ENCODE measurements around the gene C3orf22.
A peak's percentile ranks its signal among the peaks of the same experiment; 100 is the strongest.

Gene C3orf22

DNA sequence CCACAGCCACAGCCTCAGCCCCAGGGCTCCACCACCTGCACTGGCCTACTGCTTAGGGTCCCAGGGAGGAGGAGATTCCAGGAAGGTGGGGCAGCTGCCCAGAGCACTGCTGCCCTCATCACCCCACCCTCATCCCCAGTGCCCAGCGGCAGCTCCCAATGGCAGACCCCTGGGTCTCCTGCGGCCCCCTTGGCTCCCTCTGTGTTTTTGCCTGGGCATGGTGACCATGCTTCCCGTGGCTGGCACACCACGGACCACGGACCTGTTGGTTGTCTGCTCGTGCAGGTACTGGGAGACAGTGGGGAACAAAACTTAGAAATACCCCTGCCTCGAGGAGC is 32.1 kb downstream of the C3orf22 start:
- no peak for DNase-seq

DNA sequence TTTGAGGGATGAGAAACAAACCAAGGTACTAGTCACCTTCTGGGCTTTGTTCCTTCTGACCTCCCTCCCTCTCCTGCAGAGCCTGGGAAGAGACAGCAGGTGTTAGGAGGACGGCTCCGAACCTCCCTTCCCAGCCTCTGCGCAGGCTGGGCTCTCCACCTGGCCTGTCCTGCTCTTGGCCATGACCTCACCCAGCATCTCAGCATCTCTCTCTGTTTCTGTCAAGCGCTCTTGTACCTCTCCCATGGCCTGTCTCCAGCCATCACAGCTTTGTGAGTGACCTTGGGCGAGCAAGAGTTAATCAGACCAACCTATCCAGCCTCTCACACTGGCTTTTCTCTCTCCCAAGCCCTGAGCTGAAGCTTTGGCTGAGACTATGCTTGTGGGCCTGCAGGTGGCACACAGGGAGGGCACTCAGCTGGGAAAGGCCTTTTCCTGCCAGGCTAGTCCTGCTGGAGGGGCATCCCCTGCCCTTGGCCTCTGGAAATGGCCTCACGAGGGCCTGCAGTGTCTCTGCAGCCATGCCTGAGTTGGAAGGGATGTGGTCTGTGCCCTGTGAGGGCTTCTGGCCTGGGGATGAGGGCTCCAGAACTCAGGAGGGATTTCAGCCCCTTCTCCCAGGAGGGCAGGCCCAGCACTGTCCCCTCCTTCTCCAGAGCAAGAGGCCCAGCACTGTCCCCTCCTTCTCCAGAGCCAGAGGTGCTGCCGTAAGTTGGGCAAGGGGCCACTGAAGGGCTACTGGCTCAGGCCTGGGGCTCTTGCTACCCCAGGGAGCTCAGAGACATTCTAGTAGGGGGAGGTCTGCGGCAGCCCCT is 32.7 kb downstream of the C3orf22 start:
- no peak for DNase-seq

DNA sequence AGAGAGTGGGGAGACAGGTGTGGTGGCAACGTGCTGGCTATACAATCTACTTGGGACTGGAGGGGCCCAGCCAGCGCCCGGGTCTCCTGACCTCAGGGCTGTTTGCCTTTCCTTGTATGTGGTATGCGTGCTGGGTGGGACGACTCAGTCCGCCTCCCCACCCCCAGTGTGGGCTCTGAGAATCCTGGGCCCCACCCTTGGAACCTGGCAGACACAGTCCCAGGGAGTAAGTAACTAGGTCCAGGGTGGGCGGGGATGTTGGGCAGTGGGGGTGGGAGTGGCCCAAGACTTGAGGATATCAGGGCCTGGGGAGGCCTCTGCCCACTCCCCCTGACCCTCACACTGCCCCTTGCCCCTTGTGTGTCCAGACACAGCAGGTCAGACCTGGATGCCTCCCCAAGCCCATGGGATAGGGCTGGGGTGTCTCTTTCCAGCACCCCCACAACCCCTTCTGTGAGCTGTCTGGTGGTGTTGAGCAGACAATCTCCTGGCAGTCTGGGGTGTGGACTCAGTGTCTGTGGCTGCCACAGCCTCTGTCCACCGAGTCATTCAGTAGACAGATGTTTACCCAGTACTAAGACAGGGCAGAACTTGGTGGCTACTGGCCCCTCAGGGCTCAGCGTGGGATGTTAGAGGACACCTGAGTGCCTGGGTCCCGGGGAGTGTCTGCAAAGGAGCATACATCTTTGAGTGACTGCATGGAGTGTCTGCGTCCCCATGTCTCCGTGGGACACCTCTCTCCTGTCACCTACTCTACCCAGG is 33.5 kb downstream of the C3orf22 start:
- no peak for DNase-seq

DNA sequence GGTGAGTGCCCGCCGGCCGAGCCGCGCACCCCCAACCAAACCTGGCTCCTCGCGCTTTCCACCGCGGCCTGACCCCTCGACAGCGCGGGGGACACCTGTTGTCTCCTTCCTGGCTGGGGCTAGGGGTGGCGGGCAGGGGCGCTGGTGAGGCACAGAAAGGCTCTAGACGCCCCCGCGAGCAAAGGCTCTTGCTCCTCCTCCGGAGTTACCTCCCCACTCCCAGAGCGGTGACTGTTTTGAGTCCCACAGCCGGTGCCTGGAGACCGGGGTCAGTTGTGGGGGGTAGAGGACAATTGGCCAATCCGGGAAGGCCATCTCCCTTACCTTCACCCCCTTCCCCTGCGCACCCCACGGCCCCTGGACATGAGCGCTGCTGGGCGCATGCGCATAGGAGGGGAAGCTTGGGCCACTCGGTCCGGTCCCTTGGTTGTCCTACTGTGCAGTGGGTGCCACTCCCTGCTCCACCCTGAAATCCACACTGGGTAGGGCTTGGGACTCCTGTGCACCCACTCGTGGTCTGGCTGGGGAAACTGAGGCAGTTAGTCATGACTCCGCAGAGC is 34.2 kb downstream of the C3orf22 start:
- no peak for DNase-seq

DNA sequence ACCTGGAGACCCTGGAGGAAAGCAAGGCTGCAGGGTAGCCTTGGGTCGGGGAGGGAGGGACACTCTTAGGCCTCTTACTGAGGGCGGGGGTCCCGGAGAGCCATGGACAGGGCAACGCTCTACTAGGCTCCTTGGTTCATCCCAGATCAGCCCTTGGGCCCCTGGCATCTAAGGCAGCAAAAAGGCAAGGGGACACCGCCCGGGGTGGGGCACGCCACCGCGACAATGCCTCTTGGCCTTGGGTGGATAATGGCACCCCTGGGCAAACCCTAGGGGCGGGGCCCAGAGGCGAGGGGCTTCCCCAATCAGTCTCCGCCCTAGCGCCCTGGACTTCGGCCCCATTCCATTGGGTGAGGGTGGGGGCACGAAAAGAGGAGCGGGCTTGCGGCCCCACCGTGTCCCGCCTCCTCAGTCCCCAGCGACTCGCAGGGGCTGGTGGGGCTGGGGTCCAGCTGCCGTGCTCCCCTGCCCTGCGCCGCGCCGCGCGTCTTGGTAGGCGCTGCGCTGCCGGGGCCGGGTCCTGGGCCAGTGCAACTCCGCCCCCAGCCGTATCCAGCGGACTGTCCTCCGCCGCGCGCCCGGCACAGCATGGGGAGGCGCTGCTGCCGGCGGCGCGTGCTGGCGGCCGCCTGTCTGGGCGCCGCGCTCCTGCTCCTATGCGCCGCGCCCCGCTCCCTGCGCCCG is 34.8 kb downstream of the C3orf22 start, which contains the start of gene CHST13:
Gene CHST13, plus strand, starts transcription at position 411 of the 684 bp plus-strand sequence. Its CDS starts 178 bp downstream, at position 589.
- DNase-seq, result no peak

DNA sequence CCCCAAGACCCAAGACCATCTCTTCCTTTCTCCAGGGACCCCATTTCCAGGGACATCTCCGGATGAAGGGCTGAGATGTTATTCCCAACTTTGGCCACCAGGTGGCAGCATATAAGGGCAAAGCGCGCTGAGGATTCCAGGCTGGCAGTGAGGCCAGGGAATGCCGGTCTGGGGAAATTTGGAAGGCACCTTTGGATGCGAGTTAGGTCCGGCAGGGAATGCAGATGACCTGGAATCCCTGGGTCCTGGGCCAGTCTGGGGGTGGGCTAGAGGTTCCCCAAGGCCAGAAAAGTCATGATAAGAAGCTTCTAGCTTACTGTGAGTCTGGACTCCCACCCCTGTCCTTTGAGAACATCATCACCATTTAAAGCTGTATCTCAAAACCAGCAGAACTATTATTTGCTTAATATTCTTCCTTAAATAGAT is 36.4 kb downstream of the C3orf22 start:
- peak; percentile 17 to 26 for DNase-seq

DNA sequence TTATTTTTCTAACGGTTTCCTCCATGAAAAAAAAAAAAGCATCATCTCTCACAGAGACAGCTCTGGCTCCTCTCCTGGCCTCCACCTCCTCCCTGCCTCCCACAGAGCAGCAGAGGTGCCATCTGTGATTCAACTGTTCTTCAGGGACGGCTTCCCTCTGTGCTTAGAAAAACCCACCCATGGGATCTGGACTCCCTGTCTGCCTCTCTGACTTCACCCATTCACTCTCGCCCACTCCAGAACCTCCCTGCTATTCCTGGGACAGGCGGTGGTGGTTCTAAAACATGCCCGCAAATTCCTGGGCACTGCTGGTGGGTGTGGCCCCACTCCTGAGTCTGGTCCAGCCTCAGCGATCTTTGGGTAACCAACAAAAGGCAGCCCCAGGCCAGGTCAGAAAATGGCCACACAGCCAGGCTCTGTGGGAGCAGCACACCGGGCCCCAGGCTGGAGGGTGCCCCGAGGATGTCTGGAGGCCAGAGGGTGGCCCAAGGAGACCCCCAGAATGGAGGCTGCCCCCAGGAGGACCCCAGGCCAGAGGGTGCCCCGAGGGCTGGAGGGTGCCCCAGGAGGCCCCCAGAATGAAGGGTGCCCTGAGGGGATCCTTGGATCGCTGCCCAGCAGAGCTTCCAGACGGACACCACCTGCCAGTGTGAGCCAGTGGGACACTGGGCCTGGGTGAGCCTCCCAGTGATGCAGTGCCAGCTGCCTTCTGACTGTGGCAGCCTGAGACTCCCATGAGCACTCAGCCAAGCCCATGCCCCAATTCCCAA is 37.4 kb downstream of the C3orf22 start:
- DNase-seq, result no peak

DNA sequence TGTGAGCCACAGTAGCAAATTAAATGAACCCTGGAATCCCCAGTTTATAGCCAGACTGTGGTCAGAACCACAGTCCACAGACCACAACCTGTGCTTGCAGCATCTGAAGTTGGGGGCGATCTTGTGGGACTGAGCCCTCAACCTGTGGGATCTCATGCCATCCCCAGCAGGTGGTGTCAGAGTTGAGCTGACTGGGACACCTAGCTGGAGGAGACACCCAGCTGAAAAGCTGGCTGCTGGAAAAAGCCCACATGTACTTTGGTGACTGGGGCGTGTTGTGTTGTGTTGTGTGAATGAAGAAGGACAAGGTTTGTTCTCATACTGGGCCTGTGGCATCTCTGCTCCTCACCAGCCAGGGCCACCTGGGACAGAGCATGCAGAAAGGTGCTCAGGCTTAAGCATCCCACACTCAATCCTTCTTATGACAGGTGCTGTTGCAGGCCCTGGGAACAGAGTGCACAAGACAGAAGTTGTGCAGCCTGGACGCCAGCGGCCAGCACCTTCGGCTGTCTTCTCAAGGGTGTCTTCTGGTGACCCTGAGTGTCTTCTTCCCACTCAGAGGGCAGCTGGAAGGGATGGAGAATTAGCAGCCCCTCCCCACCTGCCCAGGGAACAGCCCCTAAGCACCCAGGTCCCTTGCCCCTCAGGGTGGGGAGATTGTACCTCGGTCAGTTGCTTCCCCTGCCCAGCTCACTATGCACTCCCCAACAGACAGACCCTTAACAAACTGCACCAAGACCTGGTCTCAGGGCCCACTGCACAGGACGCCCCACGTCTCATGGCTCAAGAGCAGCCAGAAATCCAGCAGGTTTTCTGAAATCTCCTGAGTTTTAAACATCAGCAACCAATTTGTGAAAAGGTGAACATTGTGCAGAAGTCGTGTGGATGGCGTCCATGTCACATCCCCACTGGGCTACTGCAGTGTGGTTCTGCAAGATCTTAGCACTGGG is 39.0 kb downstream of the C3orf22 start:
- DNase-seq, result no peak

DNA sequence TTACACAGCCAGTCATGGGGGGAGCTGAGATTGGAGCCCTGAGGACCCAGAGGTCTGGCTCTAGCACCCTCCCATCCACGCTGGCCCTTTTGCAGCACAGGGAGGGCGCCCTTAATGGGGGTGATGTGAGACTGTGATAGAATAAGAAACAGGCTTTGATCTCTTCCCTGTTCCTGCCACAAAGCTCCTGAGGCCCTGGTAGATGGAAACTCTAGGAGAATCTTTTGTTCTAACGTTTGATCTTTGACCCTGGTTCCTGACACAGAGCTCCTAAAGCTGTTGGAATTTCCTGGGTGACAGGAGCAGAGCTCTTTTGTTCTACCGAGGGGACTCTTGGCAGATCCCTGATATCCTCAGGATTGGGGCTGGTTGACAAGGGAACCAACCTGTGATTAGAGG is 40.0 kb downstream of the C3orf22 start:
- no peak for DNase-seq

DNA sequence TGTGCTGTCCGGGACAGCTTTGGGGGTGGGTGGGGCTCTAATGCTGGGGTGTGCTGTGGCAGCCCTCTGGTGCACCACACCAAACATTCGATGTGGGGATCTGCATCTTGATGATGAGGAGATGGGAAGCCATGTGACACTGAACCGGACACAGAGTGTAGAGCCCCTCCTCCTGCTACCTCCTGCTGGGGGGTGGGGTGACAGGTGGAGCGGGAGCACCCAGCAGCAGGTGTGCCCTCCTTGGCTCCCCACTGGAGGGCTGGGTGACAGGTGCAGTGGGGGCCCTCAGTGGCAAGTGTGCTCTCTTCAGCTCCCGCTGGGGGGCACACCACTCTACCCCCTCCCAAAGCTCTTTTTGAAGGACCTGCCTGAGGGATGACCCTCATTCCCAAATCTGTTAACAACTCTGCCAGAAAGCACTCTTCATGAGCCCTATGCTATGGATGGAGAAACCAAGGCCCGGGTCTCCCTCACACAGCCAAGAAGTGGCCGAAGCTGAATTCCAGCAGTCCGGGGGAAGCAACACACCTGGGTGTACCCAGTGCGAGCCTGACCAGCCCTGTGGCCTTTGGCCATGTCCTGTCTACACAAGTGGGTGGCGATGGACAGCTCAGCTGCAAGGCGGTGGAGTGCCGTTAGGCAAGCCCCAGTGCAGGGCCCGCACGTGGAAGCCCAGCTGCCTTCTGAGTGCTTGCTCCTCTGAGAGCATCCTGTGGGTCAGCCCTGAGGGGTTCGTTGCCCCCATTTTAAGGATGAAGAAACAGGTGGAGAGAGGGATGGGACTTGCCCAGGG is 40.5 kb downstream of the C3orf22 start:
- DNase-seq, result no peak

DNA sequence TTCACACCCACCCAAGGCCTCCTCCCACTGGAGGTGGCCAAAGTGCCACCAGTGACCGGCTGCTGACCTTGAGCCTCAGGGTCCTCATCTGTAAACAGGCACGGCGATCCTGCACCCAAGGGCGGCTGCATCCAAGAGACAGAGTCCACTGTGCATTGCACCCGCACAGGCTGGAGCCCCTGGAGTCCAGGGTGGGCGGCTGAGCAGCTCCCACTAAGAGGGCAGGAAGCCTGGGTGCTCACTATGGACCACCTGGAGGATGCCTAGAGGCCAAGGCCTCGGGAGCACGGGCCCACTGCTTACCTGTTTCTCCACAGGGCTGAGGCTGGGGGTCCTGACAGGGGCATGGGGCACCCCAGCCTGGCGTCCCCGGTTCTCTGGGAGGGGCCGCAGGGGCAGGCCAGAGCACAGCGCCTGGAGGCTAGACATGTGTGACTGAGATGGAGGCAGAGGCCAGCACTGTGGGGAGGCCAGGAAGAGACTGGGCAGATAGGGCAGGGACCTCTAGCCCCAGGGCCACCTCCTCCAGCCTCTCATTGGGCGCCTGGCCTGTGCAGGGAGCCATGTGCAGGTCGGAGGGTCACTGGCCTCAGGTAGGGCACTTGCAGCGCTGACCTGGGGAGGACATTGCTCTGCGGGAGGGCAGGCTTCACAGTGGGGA is 41.3 kb downstream of the C3orf22 start, which contains the start of gene UROC1:
Gene UROC1, minus strand, starts transcription at position 483 of the 661 bp plus-strand sequence. Its CDS starts 54 bp downstream, at position 429.
- DNase-seq, result no peak

DNA sequence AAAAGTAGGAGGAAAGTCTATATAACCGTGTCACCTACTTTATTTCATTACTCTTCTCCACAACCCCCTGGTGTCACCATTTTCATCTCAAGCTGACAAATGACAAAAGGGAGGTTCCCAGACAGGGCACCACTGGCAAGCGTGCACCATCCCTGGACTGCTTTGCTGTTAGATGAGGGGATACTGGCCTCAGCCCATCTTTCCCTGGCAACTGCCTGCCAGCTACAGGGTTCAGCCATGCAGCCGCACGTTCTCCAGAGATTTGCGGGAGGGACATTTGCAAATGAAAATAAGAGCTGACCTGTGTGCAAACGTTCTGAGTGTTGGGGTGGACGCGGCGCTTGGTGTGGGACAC is 41.8 kb downstream of the C3orf22 start:
- DNase-seq, result no peak

DNA sequence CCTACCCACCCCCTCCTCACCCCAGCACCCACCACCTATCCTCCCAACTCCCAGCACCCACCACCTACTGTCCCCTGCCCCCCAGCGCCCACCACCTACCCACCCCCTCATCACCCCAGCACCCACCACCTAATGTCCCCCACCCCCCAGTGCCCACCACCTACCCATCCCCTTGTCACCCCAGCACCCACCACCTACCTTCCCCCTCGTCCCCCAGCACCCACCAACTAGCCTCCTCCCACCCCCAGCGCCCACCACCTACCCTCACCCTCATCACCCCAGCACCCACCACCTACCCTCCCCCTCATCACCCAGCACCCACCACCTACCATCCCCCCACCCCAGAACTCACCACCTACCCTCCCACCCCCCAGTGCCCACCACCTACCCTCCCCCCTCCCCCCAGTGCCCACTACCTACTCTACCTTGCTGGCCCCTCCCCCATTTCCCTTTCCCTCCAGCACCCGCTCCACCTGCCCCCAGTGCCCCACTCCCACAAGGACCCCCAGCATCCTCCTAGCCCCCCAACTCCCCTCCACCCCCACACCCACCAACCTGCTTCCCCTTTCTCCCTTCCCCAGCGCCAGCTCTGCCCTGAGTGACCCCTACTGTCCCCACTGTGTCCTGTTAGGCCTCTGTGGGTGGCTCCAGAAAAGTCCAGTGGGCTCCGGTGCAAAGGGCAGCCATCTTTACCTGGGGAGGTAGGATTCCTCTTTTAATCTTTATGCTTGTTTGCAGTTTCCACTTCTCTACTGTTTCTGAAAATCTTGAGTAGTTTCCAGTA is 42.4 kb downstream of the C3orf22 start:
- DNase-seq, result no peak

DNA sequence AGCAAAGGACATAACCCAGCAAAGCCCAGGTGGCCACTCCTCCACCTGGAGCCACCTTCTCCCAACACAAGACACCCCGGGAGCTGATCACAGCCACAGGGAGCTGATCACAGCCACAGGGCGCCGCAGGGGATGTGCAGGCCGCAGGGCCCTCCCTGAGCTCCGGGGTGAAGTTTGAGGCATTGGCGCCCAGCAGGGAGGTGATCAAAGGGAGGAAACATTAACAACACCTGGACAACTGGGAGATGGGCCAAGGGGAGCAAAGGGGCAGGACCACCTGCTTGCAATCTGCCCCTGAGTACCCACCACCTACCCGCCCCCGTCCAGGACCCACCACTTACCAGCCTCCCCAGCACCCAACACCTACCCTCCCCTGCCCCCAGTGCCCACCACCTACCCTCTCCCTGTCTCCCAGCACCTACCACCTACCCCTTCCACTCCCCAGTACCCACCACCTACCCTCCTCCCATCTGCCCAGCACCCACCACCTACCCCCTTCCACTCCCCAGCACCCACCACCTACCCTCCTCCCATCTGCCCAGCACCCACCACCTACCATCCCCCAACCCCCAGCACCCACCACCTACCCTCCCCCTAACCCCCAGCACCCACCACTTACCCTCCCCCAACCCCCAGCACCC is 43.5 kb downstream of the C3orf22 start:
- no peak for DNase-seq

DNA sequence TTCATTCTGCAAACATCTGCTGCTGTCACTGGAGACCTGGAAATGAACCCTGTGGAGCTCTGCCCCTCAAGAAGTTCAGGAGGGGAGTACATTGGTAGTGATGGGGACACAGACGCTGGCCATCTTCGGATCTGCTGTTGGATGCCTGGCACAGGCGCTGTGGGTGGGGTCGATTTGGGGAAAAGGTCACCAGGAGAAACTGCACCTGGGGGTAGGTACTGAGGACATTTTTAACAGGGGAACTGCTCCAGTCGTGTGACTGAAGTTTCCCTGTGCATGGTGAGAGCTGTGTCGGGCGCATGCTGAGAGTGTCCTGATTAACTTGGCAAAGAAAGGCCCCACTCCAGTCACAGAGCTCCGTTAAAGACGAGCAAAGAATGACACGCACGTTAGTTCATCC is 44.6 kb downstream of the C3orf22 start:
- no peak for DNase-seq

DNA sequence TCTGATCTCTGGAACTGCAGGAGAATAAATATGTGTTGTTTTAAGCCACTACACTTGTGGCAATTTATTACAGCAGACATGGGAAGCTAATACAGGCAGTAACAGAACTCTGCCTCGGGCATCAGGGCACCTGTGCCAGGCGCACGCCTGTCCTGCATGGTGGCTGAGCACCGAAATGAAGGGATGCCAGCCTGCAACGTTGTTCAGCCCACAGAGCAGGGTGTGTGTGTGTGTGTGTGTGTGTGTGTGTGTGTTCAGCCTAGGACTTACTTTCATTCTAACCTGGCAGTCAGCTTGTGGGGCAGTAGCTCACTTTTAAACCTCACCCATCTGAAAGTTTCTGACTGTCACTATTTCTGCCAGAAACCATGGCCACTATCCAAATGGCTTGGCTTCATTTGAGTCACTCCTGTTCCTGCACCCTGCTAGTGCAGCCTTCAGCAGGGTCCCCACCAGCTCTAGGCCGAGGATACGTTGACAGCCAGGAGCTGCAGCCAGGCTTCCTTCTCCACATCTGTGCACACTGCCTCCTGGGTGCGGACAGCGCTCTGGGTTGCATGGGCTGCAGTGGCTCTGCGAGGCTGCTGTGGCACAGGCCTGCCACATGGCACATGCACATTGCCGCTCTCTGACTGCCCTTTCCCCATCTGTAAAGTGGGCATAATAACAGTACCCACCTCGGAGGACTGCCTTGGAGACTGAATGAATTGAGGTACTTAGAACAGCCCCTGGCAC is 45.6 kb downstream of the C3orf22 start:
- DNase-seq, result no peak

DNA sequence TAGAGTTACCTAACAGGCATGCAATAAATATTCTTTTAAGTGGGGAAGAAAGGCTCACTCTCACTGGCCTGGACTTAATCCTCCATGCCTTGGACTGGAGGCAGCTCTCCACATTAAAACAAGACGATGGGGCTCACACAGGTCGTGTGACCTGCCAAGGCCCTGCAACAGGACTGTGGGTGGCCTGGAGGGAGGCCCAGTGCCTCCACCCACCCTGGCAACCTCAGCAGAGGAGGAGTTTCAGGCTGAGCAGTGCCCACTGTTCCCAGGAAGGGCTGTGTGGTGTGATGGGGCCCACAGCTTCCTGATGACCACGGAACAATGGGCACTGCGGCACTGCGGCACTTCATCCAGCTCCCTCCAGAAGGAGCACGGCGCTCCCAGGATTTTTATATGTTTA is 46.7 kb downstream of the C3orf22 start:
- no peak for DNase-seq

DNA sequence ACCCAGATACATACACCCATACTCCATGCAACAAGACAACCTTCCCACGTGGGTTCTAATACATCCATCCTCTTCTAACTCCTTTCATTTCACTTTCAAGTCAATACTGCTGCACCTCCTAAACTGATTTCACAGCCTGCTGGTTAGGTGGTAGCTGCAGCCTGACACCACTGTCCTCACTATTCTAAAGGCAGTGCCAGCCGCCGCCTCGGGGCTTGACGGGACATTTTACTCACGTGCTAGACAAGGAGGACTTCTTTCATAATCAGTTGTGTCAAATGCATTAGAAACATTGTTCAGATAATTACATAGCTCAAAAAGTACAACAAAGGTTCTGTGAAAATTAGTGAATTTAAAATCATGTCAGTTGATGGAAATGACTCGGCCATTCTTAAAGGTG is 47.4 kb downstream of the C3orf22 start:
- DNase-seq, result no peak
